Ishikawa (cell line): Measurements from ENCODE around the gene HOXC4.

Source experiments
- CEBPB ChIP-seq: IDR thresholded peaks from 2 replicates; pipeline ENCODE4 v1.6.1; 2012
- CREB1 ChIP-seq: IDR thresholded peaks from 2 replicates; pipeline ENCODE4 v1.6.1; 2012; ENCODE audit warnings: low read depth
- EGR1 ChIP-seq: IDR thresholded peaks from 2 replicates; pipeline ENCODE4 v1.6.1; 2012
- EP300 ChIP-seq: IDR thresholded peaks from 2 replicates; pipeline ENCODE4 v1.6.1; 2012; ENCODE audit warnings: borderline replicate concordance
- FOXM1 ChIP-seq: IDR thresholded peaks from 2 replicates; pipeline ENCODE4 v1.6.1; 2012; ENCODE audit warnings: low read depth, borderline replicate concordance
- MAX ChIP-seq: IDR thresholded peaks from 2 replicates; pipeline ENCODE4 v1.6.1; 2012
- NFIC ChIP-seq: IDR thresholded peaks from 2 replicates; pipeline ENCODE4 v1.6.1; 2012
- RAD21 ChIP-seq: IDR thresholded peaks from 2 replicates; pipeline ENCODE4 v1.6.1; 2012; ENCODE audit warnings: low read depth
- TAF1 ChIP-seq: IDR thresholded peaks from 2 replicates; pipeline ENCODE4 v1.6.1; 2012; ENCODE audit warnings: low read depth, mild to moderate bottlenecking
- TCF12 ChIP-seq: IDR thresholded peaks from 2 replicates; pipeline ENCODE4 v1.6.1; 2012; ENCODE audit warnings: low read depth
- TEAD4 ChIP-seq: IDR thresholded peaks from 2 replicates; pipeline ENCODE4 v1.6.1; 2012
- YY1 ChIP-seq: IDR thresholded peaks from 2 replicates; pipeline ENCODE4 v1.6.1; 2012; ENCODE audit warnings: low read depth
- ZBTB7A ChIP-seq: IDR thresholded peaks from 2 replicates; pipeline ENCODE4 v1.6.1; 2012; ENCODE audit warnings: low read depth
- TF ChIP-seq, protein P1 (sequence below): IDR thresholded peaks from 2 replicates; pipeline ENCODE4 v1.6.1; 2012; ENCODE audit warnings: low read depth, mild to moderate bottlenecking
- TF ChIP-seq, protein P2 (sequence below): IDR thresholded peaks from 2 replicates; pipeline ENCODE4 v1.6.1; 2012

HOXC4 gene

GRCh38 chr12:54033980-54034784, 19.5 kb upstream of the HOXC4 start:
- TF ChIP-seq TEAD4 (no peak), MAX (no peak), RAD21 (no peak), EGR1 (no peak), TAF1 (no peak), CEBPB (no peak), CREB1 (no peak), YY1 (no peak), NFIC (no peak), ZBTB7A (no peak), FOXM1 (no peak)
- TF ChIP-seq, protein P1, sequence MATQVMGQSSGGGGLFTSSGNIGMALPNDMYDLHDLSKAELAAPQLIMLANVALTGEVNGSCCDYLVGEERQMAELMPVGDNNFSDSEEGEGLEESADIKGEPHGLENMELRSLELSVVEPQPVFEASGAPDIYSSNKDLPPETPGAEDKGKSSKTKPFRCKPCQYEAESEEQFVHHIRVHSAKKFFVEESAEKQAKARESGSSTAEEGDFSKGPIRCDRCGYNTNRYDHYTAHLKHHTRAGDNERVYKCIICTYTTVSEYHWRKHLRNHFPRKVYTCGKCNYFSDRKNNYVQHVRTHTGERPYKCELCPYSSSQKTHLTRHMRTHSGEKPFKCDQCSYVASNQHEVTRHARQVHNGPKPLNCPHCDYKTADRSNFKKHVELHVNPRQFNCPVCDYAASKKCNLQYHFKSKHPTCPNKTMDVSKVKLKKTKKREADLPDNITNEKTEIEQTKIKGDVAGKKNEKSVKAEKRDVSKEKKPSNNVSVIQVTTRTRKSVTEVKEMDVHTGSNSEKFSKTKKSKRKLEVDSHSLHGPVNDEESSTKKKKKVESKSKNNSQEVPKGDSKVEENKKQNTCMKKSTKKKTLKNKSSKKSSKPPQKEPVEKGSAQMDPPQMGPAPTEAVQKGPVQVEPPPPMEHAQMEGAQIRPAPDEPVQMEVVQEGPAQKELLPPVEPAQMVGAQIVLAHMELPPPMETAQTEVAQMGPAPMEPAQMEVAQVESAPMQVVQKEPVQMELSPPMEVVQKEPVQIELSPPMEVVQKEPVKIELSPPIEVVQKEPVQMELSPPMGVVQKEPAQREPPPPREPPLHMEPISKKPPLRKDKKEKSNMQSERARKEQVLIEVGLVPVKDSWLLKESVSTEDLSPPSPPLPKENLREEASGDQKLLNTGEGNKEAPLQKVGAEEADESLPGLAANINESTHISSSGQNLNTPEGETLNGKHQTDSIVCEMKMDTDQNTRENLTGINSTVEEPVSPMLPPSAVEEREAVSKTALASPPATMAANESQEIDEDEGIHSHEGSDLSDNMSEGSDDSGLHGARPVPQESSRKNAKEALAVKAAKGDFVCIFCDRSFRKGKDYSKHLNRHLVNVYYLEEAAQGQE = no peak
- TF ChIP-seq, protein P2, sequence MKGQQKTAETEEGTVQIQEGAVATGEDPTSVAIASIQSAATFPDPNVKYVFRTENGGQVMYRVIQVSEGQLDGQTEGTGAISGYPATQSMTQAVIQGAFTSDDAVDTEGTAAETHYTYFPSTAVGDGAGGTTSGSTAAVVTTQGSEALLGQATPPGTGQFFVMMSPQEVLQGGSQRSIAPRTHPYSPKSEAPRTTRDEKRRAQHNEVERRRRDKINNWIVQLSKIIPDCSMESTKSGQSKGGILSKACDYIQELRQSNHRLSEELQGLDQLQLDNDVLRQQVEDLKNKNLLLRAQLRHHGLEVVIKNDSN = no peak

- TF ChIP-seq TAF1 (no peak), EP300 (no peak), YY1 (no peak), NFIC (no peak), TCF12 (no peak), RAD21 (no peak), MAX (no peak), TEAD4 (no peak), CEBPB (no peak), ZBTB7A (no peak), CREB1 (no peak), EGR1 (no peak), FOXM1 (no peak)
- TF ChIP-seq, protein P2 = no peak
- TF ChIP-seq, protein P1 = no peak
Observed at GRCh38 chr12:54034785-54035310, 18.8 kb upstream of the HOXC4 start.

- TF ChIP-seq EGR1 = no peak
- TF ChIP-seq, protein P1 = no peak
- TF ChIP-seq TAF1 = no peak
- TF ChIP-seq FOXM1 = no peak
- no peak for TF ChIP-seq CREB1
- no peak for TF ChIP-seq NFIC
- no peak for TF ChIP-seq CEBPB
- TF ChIP-seq YY1 = no peak
- TF ChIP-seq TCF12 = no peak
- no peak for TF ChIP-seq TEAD4
- TF ChIP-seq, protein P2 = no peak
- no peak for TF ChIP-seq RAD21
- TF ChIP-seq MAX = no peak
- no peak for TF ChIP-seq EP300
- no peak for TF ChIP-seq ZBTB7A
Observed at GRCh38 chr12:54035568-54036264, 17.9 kb upstream of the HOXC4 start.
